Prostate gland (tissue), 2 donors: ENCODE results near the gene ZNF331. TPM values are rescaled to one million over a fixed set of nuclear protein-coding genes. Genes with fewer than 3 reads are reported as not detected.

Experiments
- DNase-seq: peaks from one replicate; pipeline ENCODE4 v3.0.0-alpha.2; 2019; ENCODE audit warnings: low spot score
- H3K27ac ChIP-seq, 2 donors: fragments of 200-600 bp; sonication (generic); 2 replicates each; pipeline ENCODE4 v1.5.1; 2017 to 2019
- H3K27me3 ChIP-seq: fragments of 200-600 bp; sonication (generic); replicated peaks from 2 replicates; pipeline ENCODE4 v1.5.1; 2019; ENCODE audit not compliant: insufficient read depth
- H3K36me3 ChIP-seq, 2 donors: fragments of 200-600 bp; sonication (generic); 1 replicate in 1 of 2; 2 replicates in 1 of 2; pipeline versions ENCODE4 v1.5.1 to v1.8.1; 2017 to 2019
- H3K4me1 ChIP-seq: fragments of 200-600 bp; sonication (generic); replicated peaks from 2 replicates; pipeline ENCODE4 v1.5.1; 2019
- H3K4me3 ChIP-seq, 2 donors: fragments of 200-600 bp; sonication (generic); 2 replicates each; pipeline ENCODE4 v1.5.1; 2017 to 2019
- H3K9me3 ChIP-seq: fragments of 200-600 bp; sonication (generic); 2 replicates; pipeline ENCODE4 v1.5.1; 2017
- POLR2A ChIP-seq: fragments of 450-650 bp; IDR thresholded peaks from one replicate; pipeline ENCODE4 v1.6.1; 2016; ENCODE audit warnings: antibody characterized with exemption, mild to moderate bottlenecking
- POLR2AphosphoS5 ChIP-seq: sonication (generic); formaldehyde crosslinking; IDR thresholded peaks from one replicate; pipeline ENCODE4 v1.6.1; 2017; ENCODE audit warnings: antibody characterized with exemption
- WGBS: methylation state at CpG from one replicate; pipeline ENCODE4 v1.1.5; 2018; 5-methylcytosine and 5-hydroxymethylcytosine counted together
- intact Hi-C: fragments of 100-400 bp; cut with DNase I; formaldehyde crosslinking; loops from one replicate; pipeline ENCODE4 v1.14.2; 2022
- total RNA-seq, 2 donors: library from RNA; depleted of rRNA; stranded (reverse); fragments of >200 nt; gene quantifications; one replicate each; pipeline ENCODE4 v1.1.0, GENCODE V29; 2016
- TF ChIP-seq, protein P1 (sequence below), 4 experiments: fragments of 200-600 bp in 2 of 4; fragments of 450-650 bp in 2 of 4; sonication (generic) in 2 of 4; IDR thresholded peaks; 1 replicate in 3 of 4; 2 replicates in 1 of 4; pipeline ENCODE4 v1.5.1; 2016 to 2019; ENCODE audit warnings: antibody characterized with exemption in 4 of 4, mild to moderate bottlenecking in 2 of 4, moderate library complexity in 2 of 4

ZNF331 gene
- total RNA-seq, 2 donors from 2014 or later = 30.6 to 39.6 TPM

DNA sequence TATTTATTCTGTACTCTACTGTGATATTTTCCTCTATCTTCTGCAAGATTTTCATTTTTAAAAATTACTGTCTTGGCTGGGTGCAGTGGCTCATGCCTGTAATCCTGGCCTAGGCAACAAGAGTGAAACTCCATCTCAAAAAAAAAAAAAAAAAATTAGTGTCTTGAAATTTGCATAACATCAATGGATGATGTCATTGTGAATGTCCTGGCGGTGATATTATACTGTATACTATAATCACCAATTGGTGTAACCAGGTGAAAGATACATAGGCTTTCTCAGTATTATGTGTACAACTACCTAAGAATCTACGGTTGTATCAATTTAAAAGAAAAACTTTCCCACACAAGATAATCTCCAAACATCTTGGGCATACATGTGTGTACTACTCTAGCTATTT lies 15.2 kb downstream of the ZNF331 start:
- Histone ChIP-seq H3K27me3 (no peaks in the 10 kb centered on the region), H3K36me3 (no peaks in the 10 kb centered on the region), H3K4me1 (no peaks in the 10 kb centered on the region), H3K9me3 (no peaks in the 10 kb centered on the region), H3K27ac (no peak overlapping the region), H3K4me3 (no peak overlapping the region)
- 89% methylated on average over 2 of the region's 2 CpGs for WGBS
- intact Hi-C loops = no loop called here
- TF ChIP-seq POLR2A = no peak
- no peak for TF ChIP-seq POLR2AphosphoS5
- TF ChIP-seq, protein P1, sequence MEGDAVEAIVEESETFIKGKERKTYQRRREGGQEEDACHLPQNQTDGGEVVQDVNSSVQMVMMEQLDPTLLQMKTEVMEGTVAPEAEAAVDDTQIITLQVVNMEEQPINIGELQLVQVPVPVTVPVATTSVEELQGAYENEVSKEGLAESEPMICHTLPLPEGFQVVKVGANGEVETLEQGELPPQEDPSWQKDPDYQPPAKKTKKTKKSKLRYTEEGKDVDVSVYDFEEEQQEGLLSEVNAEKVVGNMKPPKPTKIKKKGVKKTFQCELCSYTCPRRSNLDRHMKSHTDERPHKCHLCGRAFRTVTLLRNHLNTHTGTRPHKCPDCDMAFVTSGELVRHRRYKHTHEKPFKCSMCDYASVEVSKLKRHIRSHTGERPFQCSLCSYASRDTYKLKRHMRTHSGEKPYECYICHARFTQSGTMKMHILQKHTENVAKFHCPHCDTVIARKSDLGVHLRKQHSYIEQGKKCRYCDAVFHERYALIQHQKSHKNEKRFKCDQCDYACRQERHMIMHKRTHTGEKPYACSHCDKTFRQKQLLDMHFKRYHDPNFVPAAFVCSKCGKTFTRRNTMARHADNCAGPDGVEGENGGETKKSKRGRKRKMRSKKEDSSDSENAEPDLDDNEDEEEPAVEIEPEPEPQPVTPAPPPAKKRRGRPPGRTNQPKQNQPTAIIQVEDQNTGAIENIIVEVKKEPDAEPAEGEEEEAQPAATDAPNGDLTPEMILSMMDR (IDR thresholded peaks at IDR 0.05) = no peak
- DNase-seq = no peak

DNA sequence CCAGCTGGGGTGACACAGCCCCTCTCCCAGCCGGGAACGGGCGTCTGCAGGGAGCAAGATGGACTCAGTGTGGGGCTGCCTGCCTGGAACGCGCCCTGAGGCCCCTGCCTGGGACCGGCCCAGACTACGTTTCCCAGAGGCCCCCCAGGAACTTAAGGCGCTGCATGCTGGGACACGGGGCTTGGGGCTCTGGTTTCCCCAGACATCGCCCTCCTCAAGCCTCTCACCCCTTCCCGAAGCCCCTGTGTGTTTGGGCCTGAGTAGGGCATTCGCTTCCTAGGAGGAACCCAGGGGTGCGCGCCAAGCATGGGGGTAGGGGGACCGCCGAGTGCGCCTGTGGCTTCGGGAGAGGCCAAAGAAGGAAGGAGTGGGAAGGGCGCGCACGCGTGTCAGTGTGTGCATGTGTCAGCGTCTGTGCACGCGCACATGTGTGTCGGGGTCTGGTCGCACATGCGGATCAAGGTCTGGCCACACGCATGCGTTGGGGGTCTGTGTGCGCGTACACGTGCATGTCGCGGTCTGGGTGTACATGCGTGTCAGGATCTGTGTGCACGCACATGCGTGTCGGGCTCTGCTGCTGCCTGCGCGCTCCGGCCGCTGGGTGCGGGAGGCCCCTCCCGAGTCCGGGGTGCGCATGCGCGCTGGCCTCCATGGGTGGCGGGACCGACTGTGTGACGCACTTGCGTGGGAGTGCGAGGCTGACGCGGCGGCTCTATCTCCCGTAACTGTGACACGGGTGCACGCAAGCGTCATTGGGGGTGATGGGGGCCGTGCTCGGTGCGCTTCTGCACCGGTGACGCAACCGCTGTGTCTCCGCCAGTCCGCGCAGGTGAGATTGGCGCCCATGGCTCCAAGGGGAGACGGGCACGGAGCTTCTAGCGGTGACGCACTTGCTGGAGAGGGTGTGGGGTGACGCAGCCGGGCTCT lies 16.2 kb downstream of the ZNF331 start:
- peak overlapping the region; percentile 84 to 89 for H3K27ac ChIP-seq
- TF ChIP-seq, protein P1 (IDR thresholded peaks at IDR 0.05) = peak in 1 of 4 experiments; percentile 17
- peak; percentile 85 for TF ChIP-seq POLR2AphosphoS5
- peak; percentile 72 for TF ChIP-seq POLR2A
- H3K4me3 ChIP-seq = peak overlapping the region; percentile 45 to 55
- no peaks in the 10 kb centered on the region for H3K36me3 ChIP-seq
- WGBS = 67% methylated on average over 74 of the region's 77 CpGs
- H3K4me1 ChIP-seq = no peaks in the 10 kb centered on the region
- no peaks in the 10 kb centered on the region for H3K9me3 ChIP-seq
- intact Hi-C loops = no loop called here
- DNase-seq = peak; percentile 74
- no peaks in the 10 kb centered on the region for H3K27me3 ChIP-seq

DNA sequence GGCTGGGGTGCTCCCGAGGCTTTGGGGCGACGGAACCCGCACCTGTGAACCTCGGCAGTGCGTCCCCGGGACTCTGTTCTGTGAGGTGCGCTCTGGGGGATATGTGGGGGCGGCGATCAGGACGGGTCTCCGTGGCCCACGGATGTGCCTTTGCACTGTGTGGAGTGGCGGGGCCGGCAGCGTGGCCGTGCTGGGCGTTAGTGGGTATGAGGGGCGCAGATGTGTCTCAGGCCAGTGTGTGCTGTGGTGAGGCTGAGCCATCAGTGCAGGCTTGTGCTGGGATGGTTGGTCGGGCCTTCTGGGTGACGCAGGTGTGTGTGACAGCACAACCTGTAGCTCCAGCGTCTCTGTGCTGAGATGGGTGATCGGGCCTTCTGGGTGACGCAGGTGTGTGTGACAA lies 16.9 kb downstream of the ZNF331 start:
- Histone ChIP-seq H3K36me3 (no peaks in the 10 kb centered on the region), H3K27ac (peak overlapping the region; percentile 84 to 89), H3K27me3 (no peaks in the 10 kb centered on the region), H3K4me3 (peak overlapping the region; percentile 45 to 55), H3K9me3 (no peaks in the 10 kb centered on the region), H3K4me1 (no peaks in the 10 kb centered on the region)
- no peak for DNase-seq
- no peak for TF ChIP-seq POLR2A
- intact Hi-C loops = no loop called here
- 45% methylated on average over 24 of the region's 24 CpGs for WGBS

DNA sequence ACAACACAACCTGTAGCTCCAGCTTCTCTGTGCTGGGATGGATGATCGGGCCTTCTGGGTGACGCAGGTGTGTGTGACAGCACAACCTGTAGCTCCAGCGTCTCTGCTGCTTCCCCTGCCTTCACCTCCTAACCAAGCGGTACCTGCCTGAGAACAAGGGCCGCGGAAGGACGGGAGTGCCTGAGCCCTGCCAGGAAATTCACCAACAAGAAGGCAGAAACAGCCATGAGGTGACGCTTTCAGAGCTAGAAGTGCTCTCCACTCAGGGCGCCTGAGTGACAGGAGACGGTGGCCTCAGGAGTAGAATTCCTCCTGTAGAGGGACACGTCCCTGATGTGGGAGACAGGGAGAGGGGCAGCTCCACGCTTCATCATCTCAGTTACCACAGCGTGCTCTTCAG lies 17.4 kb downstream of the ZNF331 start:
- DNase-seq = no peak
- no peaks in the 10 kb centered on the region for H3K27me3 ChIP-seq
- H3K9me3 ChIP-seq = no peaks in the 10 kb centered on the region
- H3K36me3 ChIP-seq = no peaks in the 10 kb centered on the region
- intact Hi-C loops = no loop called here
- peak overlapping the region; percentile 48 to 89 for H3K27ac ChIP-seq
- H3K4me1 ChIP-seq = no peaks in the 10 kb centered on the region
- no peak for TF ChIP-seq POLR2AphosphoS5
- no peak for TF ChIP-seq POLR2A
- TF ChIP-seq, protein P1 (IDR thresholded peaks at IDR 0.05) = no peak
- H3K4me3 ChIP-seq = no peak overlapping the region
- 67% methylated on average over 13 of the region's 13 CpGs for WGBS

DNA sequence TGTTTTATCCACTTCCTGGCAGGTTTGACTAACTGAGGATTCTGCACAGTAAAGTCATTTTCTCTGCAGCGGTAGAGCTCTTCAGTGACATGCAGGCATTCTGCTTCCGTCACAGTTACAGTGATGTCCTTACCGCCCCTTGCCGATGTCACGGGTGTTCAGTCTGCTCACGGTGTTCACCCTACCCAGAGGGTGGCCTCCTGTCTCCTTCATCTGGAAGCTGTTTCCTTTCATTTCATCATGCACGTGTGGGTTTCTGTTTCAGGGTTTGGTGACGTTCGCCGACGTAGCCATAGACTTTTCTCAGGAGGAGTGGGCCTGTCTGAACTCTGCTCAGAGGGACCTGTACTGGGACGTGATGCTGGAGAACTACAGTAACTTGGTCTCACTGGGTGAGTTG lies 33.4 kb downstream of the ZNF331 start:
- Histone ChIP-seq H3K27ac (no peak overlapping the region), H3K36me3 (peaks cover 0 to 3% of the 10 kb centered on the region in 2 donors), H3K27me3 (no peaks in the 10 kb centered on the region), H3K4me1 (no peaks in the 10 kb centered on the region), H3K9me3 (no peaks in the 10 kb centered on the region), H3K4me3 (no peak overlapping the region)
- no peak for DNase-seq
- 91% methylated on average over 12 of the region's 12 CpGs for WGBS
- no peak for TF ChIP-seq POLR2AphosphoS5
- no peak for TF ChIP-seq POLR2A
- TF ChIP-seq, protein P1 (IDR thresholded peaks at IDR 0.05) = no peak
- intact Hi-C loops = no loop called here
